ENCODE results near the gene SNRPF. TPM values are rescaled to one million over a fixed set of nuclear protein-coding genes. Genes with fewer than 3 reads are reported as not detected.

Gene SNRPF
- polyA plus RNA-seq, 2 of the 4 experiments (the other 2 are of a cell fraction), result 66.3 to 204 TPM

- TF ChIP-seq, protein P1, sequence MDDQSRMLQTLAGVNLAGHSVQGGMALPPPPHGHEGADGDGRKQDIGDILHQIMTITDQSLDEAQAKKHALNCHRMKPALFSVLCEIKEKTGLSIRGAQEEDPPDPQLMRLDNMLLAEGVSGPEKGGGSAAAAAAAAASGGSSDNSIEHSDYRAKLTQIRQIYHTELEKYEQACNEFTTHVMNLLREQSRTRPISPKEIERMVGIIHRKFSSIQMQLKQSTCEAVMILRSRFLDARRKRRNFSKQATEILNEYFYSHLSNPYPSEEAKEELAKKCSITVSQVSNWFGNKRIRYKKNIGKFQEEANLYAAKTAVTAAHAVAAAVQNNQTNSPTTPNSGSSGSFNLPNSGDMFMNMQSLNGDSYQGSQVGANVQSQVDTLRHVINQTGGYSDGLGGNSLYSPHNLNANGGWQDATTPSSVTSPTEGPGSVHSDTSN (IDR thresholded peaks at IDR 0.05), result no peak
- TF ChIP-seq KDM1A (IDR thresholded peaks at IDR 0.05; ENCODE audit: low read depth), result no peak
- TF ChIP-seq HDAC2 (IDR thresholded peaks at IDR 0.05), result no peak
- TF ChIP-seq PHF8 (IDR thresholded peaks at IDR 0.05; ENCODE audit: borderline replicate concordance, low read depth), result no peak
- TF ChIP-seq POLR2AphosphoS2 (conservative IDR thresholded peaks at IDR 0.05; ENCODE audit: low read length), result no peak
- TF ChIP-seq FOSL2 (IDR thresholded peaks at IDR 0.05), result no peak
- TF ChIP-seq FOSL2 (CRISPR knock-in tag; IDR thresholded peaks at IDR 0.05), result no peak
- no peak for TF ChIP-seq RFX5 (IDR thresholded peaks at IDR 0.05)
- TF ChIP-seq KDM5A (IDR thresholded peaks at IDR 0.05), result no peak
- no peak for TF ChIP-seq ZFP36 (IDR thresholded peaks at IDR 0.05; ENCODE audit: borderline replicate concordance, partially characterized antibody)
- TF ChIP-seq CTCF (IDR thresholded peaks at IDR 0.05), result no peak
- TF ChIP-seq MAX (IDR thresholded peaks at IDR 0.05), result no peak
- TF ChIP-seq EHMT2 (IDR thresholded peaks at IDR 0.05; ENCODE audit: low read depth), result no peak
- TF ChIP-seq TP53 (CRISPR knock-in tag; IDR thresholded peaks at IDR 0.05), result no peak
- TF ChIP-seq GATA3 (IDR thresholded peaks at IDR 0.05; ENCODE audit: borderline replicate concordance), result no peak
- TF ChIP-seq POLR2A (IDR thresholded peaks at IDR 0.05; ENCODE audit: low read length), result no peak
- no peak for TF ChIP-seq BHLHE40 (IDR thresholded peaks at IDR 0.05; ENCODE audit: low read depth, low read length)
- TF ChIP-seq RARB (CRISPR knock-in tag; IDR thresholded peaks at IDR 0.05), result no peak
- TF ChIP-seq SMC3 (IDR thresholded peaks at IDR 0.05), result no peak
- 90% methylated on average over 3 of the region's 3 CpGs for WGBS (ENCODE audit: missing lambda C conversion rate)
- Histone ChIP-seq H3K9me3 (no peaks in the 10 kb centered on the region), H3K4me1 (peaks cover 8% of the 10 kb centered on the region), H3K4me2 (no peak overlapping the region), H3K4me3 (no peak overlapping the region), H3K27ac (no peak overlapping the region)
- POLR2A ChIA-PET, result no interaction called here
- ATAC-seq (no peak), DNase-seq (ENCODE audit: low read depth in 1 of 2, low spot score in 1 of 2) (no peak), FAIRE-seq (no peak)
- CTCF ChIA-PET, result interaction anchor here (0.6 kb wide), 1 partner anchor 207 kb away, joined by 3 read pairs; no protein-coding TSS in a partner anchor
These were observed 7.1 kb upstream of the SNRPF start for GRCh38 chr12:95851606-95852005.

- CTCF ChIA-PET, result no interaction called here
- ATAC-seq, result no peak
- TF ChIP-seq HOXB13 (CRISPR knock-in tag; IDR thresholded peaks at IDR 0.05; ENCODE audit: low read depth) (no peak), HDAC2 (IDR thresholded peaks at IDR 0.05) (no peak), NR3C1 (IDR thresholded peaks at IDR 0.05) (no peak), FOXS1 (CRISPR knock-in tag; IDR thresholded peaks at IDR 0.05) (no peak), FOSL2 (IDR thresholded peaks at IDR 0.05) (no peak), FOSL2 (CRISPR knock-in tag; IDR thresholded peaks at IDR 0.05) (no peak), ELK1 (IDR thresholded peaks at IDR 0.05; ENCODE audit: low read depth, low read length) (no peak), RFX5 (IDR thresholded peaks at IDR 0.05) (no peak), MAZ (IDR thresholded peaks at IDR 0.05; ENCODE audit: borderline replicate concordance, low read depth, low read length) (no peak), BHLHE40 (IDR thresholded peaks at IDR 0.05; ENCODE audit: low read depth, low read length) (no peak), NFE2L2 (conservative IDR thresholded peaks at IDR 0.05; ENCODE audit: low read length) (no peak), CHD4 (IDR thresholded peaks at IDR 0.05; ENCODE audit: borderline replicate concordance) (no peak), RARB (CRISPR knock-in tag; IDR thresholded peaks at IDR 0.05) (no peak), POLR2AphosphoS2 (conservative IDR thresholded peaks at IDR 0.05; ENCODE audit: low read length) (no peak)
- TF ChIP-seq, protein P1 (IDR thresholded peaks at IDR 0.05), result no peak
- TF ChIP-seq, protein P2, sequence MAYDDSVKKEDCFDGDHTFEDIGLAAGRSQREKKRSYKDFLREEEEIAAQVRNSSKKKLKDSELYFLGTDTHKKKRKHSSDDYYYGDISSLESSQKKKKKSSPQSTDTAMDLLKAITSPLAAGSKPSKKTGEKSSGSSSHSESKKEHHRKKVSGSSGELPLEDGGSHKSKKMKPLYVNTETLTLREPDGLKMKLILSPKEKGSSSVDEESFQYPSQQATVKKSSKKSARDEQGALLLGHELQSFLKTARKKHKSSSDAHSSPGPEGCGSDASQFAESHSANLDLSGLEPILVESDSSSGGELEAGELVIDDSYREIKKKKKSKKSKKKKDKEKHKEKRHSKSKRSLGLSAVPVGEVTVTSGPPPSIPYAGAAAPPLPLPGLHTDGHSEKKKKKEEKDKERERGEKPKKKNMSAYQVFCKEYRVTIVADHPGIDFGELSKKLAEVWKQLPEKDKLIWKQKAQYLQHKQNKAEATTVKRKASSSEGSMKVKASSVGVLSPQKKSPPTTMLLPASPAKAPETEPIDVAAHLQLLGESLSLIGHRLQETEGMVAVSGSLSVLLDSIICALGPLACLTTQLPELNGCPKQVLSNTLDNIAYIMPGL (CRISPR knock-in tag; IDR thresholded peaks at IDR 0.05; ENCODE audit: borderline replicate concordance), result no peak
- TF ChIP-seq, protein P3, sequence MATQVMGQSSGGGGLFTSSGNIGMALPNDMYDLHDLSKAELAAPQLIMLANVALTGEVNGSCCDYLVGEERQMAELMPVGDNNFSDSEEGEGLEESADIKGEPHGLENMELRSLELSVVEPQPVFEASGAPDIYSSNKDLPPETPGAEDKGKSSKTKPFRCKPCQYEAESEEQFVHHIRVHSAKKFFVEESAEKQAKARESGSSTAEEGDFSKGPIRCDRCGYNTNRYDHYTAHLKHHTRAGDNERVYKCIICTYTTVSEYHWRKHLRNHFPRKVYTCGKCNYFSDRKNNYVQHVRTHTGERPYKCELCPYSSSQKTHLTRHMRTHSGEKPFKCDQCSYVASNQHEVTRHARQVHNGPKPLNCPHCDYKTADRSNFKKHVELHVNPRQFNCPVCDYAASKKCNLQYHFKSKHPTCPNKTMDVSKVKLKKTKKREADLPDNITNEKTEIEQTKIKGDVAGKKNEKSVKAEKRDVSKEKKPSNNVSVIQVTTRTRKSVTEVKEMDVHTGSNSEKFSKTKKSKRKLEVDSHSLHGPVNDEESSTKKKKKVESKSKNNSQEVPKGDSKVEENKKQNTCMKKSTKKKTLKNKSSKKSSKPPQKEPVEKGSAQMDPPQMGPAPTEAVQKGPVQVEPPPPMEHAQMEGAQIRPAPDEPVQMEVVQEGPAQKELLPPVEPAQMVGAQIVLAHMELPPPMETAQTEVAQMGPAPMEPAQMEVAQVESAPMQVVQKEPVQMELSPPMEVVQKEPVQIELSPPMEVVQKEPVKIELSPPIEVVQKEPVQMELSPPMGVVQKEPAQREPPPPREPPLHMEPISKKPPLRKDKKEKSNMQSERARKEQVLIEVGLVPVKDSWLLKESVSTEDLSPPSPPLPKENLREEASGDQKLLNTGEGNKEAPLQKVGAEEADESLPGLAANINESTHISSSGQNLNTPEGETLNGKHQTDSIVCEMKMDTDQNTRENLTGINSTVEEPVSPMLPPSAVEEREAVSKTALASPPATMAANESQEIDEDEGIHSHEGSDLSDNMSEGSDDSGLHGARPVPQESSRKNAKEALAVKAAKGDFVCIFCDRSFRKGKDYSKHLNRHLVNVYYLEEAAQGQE (IDR thresholded peaks at IDR 0.05), result no peak
These were observed 6.6 kb upstream of the SNRPF start for GRCh38 chr12:95852133-95852532.

More at GRCh38 chr12:95852133-95852532, 6.6 kb upstream of the SNRPF start:
- POLR2A ChIA-PET, result no interaction called here
- peaks cover 8% of the 10 kb centered on the region for H3K4me1 ChIP-seq
- 85% methylated on average over 4 of the region's 4 CpGs for WGBS (ENCODE audit: missing lambda C conversion rate)
- DNase-seq (ENCODE audit: low read depth in 1 of 2, low spot score in 1 of 2), result no peak
- no peaks in the 10 kb centered on the region for H3K9me3 ChIP-seq
- H3K27ac ChIP-seq, result no peak overlapping the region
- H3K4me2 ChIP-seq, result no peak overlapping the region
- FAIRE-seq, result no peak
- H3K4me3 ChIP-seq, result no peak overlapping the region

All from A549 (cell line).